MM.1S (cell line): ENCODE data around the gene IGF2.

ENCODE experiments used
- DNase-seq: peaks from one replicate; pipeline ENCODE4 v3.0.0-alpha.2; 2015
- H2AFZ ChIP-seq: fragments of 300-600 bp; sonication (generic); 2 replicates; pipeline ENCODE4 v1.6.0; 2016; ENCODE audit warnings: antibody characterized with exemption, low read length
- H3F3A ChIP-seq: fragments of 300-600 bp; sonication (generic); 2 replicates; pipeline ENCODE4 v1.6.1; 2016; ENCODE audit warnings: mild to moderate bottlenecking, antibody characterized with exemption, low read length, moderate library complexity, mixed read lengths; ENCODE audit not compliant: insufficient read depth
- H3K27ac ChIP-seq: fragments of 300-600 bp; sonication (generic); 2 replicates; pipeline ENCODE4 v1.5.1; 2016; ENCODE audit warnings: mild to moderate bottlenecking, low read length
- H3K27me3 ChIP-seq: fragments of 300-600 bp; sonication (generic); replicated peaks from 2 replicates; pipeline ENCODE4 v1.6.0; 2016; ENCODE audit warnings: low read length; ENCODE audit not compliant: insufficient read depth
- H3K36me3 ChIP-seq: fragments of 300-600 bp; sonication (generic); replicated peaks from 2 replicates; pipeline ENCODE4 v1.6.1; 2016; ENCODE audit warnings: mild to moderate bottlenecking, low read length, mixed read lengths; ENCODE audit not compliant: insufficient read depth
- H3K4me1 ChIP-seq: fragments of 300-600 bp; sonication (generic); 2 replicates; pipeline ENCODE4 v1.6.1; 2016; ENCODE audit warnings: low read length, mixed read lengths
- H3K4me2 ChIP-seq: fragments of 300-600 bp; sonication (generic); 2 replicates; pipeline ENCODE4 v1.6.0; 2016; ENCODE audit warnings: low read depth, low read length
- H3K4me3 ChIP-seq: fragments of 300-600 bp; sonication (generic); 2 replicates; pipeline ENCODE4 v1.5.1; 2016; ENCODE audit warnings: low read length, mixed read lengths
- H3K79me2 ChIP-seq: fragments of 300-600 bp; sonication (generic); 2 replicates; pipeline ENCODE4 v1.6.1; 2016; ENCODE audit warnings: mixed run types, low read length, mixed read lengths
- H3K9ac ChIP-seq: fragments of 300-600 bp; sonication (generic); 2 replicates; pipeline ENCODE4 v1.6.1; 2016; ENCODE audit warnings: low read length, mixed read lengths
- H3K9me2 ChIP-seq: fragments of 300-600 bp; sonication (generic); replicated peaks from 2 replicates; pipeline ENCODE4 v1.6.1; 2016; ENCODE audit warnings: mild to moderate bottlenecking, low read length, mixed read lengths; ENCODE audit not compliant: insufficient read depth
- H3K9me3 ChIP-seq: fragments of 300-600 bp; sonication (generic); replicated peaks from 2 replicates; pipeline ENCODE4 v1.6.1; 2016; ENCODE audit warnings: mild to moderate bottlenecking, low read length, mixed read lengths; ENCODE audit not compliant: insufficient read depth
- H4K20me1 ChIP-seq: fragments of 300-600 bp; sonication (generic); 2 replicates; pipeline ENCODE4 v1.6.1; 2016; ENCODE audit warnings: mild to moderate bottlenecking, low read length, moderate library complexity, mixed read lengths; ENCODE audit not compliant: insufficient read depth
- EZH2 ChIP-seq: fragments of 300-600 bp; sonication (generic); optimal IDR thresholded peaks from 2 replicates; pipeline ENCODE3; 2017; ENCODE audit warnings: low read depth, mild to moderate bottlenecking, antibody characterized with exemption, low read length, mixed read lengths
- EZH2phosphoT487 ChIP-seq: fragments of 300-600 bp; sonication (generic); IDR thresholded peaks from 2 replicates; pipeline ENCODE4 v1.6.1; 2018; ENCODE audit warnings: antibody characterized with exemption, low read length
- TF ChIP-seq, protein P1 (sequence below): fragments of 300-600 bp; sonication (generic); IDR thresholded peaks from 2 replicates; pipeline ENCODE4 v1.5.1; 2016; ENCODE audit warnings: antibody characterized with exemption, low read length, mixed read lengths

The IGF2 gene

DNA sequence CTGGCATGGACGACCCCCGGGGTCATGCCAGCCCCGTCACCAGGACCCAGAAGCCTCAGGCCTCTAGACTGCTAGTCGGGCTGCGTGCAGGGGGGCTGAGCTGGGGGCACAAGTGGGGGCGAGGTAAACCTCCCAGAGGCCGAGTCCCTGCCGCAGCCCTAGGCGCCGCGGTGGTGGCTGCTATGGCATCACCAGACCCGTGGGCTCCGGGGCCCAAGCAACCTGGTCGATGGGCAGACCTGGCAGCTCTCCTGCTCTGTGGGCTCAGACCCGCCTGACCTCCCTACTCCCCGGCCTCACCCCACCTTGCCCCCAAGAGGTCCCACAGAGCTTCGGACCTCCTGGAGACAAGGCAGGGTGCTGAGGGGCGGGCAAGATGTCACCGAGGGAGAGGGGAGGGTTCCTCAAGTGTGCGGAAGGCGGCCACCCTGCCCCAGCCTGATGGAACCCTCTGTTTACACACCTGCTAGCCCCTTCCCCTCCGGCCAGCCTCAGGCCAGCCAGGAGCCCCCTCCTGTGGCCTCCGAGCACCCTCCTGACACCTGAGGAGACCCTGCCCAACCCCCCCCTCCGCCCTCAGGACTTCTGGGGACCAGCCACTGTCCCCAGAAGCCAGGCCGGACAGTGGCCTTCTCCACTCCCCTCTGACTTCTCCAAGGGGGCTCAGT is 9.4 kb downstream of the IGF2 start:
- peaks cover 65% of the 10 kb centered on the region for H3K27me3 ChIP-seq
- DNase-seq, result no peak
- no peak overlapping the region for H3K9ac ChIP-seq
- H3K27ac ChIP-seq, result no peak overlapping the region
- TF ChIP-seq, protein P1, sequence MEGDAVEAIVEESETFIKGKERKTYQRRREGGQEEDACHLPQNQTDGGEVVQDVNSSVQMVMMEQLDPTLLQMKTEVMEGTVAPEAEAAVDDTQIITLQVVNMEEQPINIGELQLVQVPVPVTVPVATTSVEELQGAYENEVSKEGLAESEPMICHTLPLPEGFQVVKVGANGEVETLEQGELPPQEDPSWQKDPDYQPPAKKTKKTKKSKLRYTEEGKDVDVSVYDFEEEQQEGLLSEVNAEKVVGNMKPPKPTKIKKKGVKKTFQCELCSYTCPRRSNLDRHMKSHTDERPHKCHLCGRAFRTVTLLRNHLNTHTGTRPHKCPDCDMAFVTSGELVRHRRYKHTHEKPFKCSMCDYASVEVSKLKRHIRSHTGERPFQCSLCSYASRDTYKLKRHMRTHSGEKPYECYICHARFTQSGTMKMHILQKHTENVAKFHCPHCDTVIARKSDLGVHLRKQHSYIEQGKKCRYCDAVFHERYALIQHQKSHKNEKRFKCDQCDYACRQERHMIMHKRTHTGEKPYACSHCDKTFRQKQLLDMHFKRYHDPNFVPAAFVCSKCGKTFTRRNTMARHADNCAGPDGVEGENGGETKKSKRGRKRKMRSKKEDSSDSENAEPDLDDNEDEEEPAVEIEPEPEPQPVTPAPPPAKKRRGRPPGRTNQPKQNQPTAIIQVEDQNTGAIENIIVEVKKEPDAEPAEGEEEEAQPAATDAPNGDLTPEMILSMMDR, result no peak
- TF ChIP-seq EZH2phosphoT487 (no peak), EZH2 (no peak)
- no peaks in the 10 kb centered on the region for H3K4me1 ChIP-seq
- no peaks in the 10 kb centered on the region for H3K79me2 ChIP-seq
- no peaks in the 10 kb centered on the region for H3K9me2 ChIP-seq
- no peaks in the 10 kb centered on the region for H3K36me3 ChIP-seq
- no peak overlapping the region for H3K4me2 ChIP-seq
- H3F3A ChIP-seq, result no peaks in the 10 kb centered on the region
- H2AFZ ChIP-seq, result no peak overlapping the region
- H4K20me1 ChIP-seq, result no peaks in the 10 kb centered on the region
- no peak overlapping the region for H3K4me3 ChIP-seq
- H3K9me3 ChIP-seq, result no peaks in the 10 kb centered on the region

DNA sequence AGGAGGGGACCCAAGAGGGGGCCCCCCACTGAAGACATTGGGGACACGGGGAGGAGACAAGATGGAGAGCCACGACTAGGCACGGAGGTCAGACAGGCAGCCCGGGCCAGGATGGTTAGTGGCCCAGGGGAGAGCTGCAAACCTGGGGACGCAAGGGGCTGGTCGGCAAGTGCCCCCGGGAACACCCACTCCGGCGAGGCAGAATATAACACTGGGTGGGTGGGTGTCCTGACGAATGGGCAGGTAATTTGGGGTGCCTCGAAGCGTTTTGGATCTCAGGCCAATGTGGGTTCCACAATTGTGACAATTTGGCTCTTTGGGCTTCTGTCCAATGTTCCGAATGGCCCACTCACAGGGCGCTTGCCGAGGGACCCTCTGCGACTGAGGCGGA is 9.9 kb downstream of the IGF2 start:
- no peak overlapping the region for H3K4me2 ChIP-seq
- H3K4me1 ChIP-seq, result no peaks in the 10 kb centered on the region

DNA sequence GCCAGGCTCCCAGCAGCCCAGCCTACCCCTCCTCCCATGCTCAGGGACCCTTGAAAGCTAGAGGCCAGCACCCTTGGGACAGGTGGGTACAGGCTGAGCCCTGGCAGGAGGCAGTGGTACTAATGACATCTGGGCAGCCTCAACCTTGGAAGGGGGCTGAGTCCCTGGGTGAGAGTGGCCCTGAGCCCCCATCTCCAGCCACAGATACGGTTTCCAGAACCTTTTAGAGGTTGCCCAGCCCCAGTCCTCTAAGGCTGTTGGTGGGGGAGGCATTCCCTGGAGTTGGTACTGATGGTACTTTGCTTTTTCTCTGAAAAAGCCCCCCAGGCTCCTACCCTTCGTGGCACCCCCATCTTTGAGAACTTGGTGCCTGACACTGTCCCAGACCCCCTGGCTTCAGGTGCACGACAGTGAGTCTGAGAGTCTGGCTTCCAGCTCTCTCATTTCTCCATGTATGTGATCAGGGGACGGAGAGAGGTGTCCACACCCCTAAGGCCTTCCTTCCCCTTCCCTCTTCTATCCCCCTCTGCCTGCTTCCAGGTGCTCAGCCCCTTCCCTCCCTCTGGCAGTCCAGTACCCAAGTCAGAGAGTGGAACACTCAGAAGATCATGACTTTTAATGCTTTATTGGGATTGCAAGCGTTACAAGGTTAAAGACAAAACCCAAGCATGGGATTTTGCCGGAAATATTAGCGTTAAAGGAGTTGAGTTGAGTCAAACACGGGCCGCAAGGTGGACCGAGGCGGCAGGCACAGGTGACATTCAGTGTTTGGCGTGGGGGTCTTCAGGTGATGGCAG is 10.5 kb downstream of the IGF2 start:
- no peaks in the 10 kb centered on the region for H3K36me3 ChIP-seq
- no peak overlapping the region for H3K4me2 ChIP-seq
- H3K9me2 ChIP-seq, result no peaks in the 10 kb centered on the region
- no peaks in the 10 kb centered on the region for H3K79me2 ChIP-seq
- no peaks in the 10 kb centered on the region for H3F3A ChIP-seq
- no peaks in the 10 kb centered on the region for H3K4me1 ChIP-seq
- no peaks in the 10 kb centered on the region for H3K9me3 ChIP-seq
- no peak for DNase-seq
- no peak overlapping the region for H3K27ac ChIP-seq
- TF ChIP-seq, protein P1, result no peak
- TF ChIP-seq EZH2phosphoT487 (no peak), EZH2 (no peak)
- no peak overlapping the region for H2AFZ ChIP-seq
- H3K9ac ChIP-seq, result no peak overlapping the region
- no peak overlapping the region for H3K4me3 ChIP-seq
- peaks cover 54% of the 10 kb centered on the region for H3K27me3 ChIP-seq
- no peaks in the 10 kb centered on the region for H4K20me1 ChIP-seq

More for the DNA sequence above, 9.9 kb downstream of the IGF2 start:
- TF ChIP-seq EZH2phosphoT487 (no peak), EZH2 (no peak)
- TF ChIP-seq, protein P1, result no peak
- no peaks in the 10 kb centered on the region for H3K9me2 ChIP-seq
- H3K27ac ChIP-seq, result no peak overlapping the region
- H2AFZ ChIP-seq, result no peak overlapping the region
- peaks cover 60% of the 10 kb centered on the region for H3K27me3 ChIP-seq
- H3K4me3 ChIP-seq, result no peak overlapping the region
- H3K36me3 ChIP-seq, result no peaks in the 10 kb centered on the region
- DNase-seq, result no peak
- H3K9ac ChIP-seq, result no peak overlapping the region
- no peaks in the 10 kb centered on the region for H4K20me1 ChIP-seq
- H3K9me3 ChIP-seq, result no peaks in the 10 kb centered on the region
- H3F3A ChIP-seq, result no peaks in the 10 kb centered on the region
- no peaks in the 10 kb centered on the region for H3K79me2 ChIP-seq
